H9 (cell line): ENCODE results near the gene UBA1. TPM values are rescaled to one million over a fixed set of nuclear protein-coding genes. Genes with fewer than 3 reads are reported as not detected.

ENCODE experiments used
- DNase-seq: peaks from one replicate; pipeline ENCODE4 v3.0.0-alpha.2; 2017
- H2AFZ ChIP-seq: one replicate; pipeline ENCODE4 v1.6.1; 2013; ENCODE audit warnings: mild to moderate bottlenecking, low read length, control low read depth, moderate library complexity
- H2AK5ac ChIP-seq: 2 replicates; pipeline ENCODE4 v1.6.1; 2013; ENCODE audit warnings: low read length, control low read depth, mixed read lengths; ENCODE audit not compliant: insufficient read length
- H2BK120ac ChIP-seq: one replicate; pipeline ENCODE4 v1.6.1; 2013; ENCODE audit warnings: low read depth, mild to moderate bottlenecking, low read length, control low read depth, inconsistent platforms; ENCODE audit not compliant: poor library complexity, severe bottlenecking
- H2BK12ac ChIP-seq: 2 replicates; pipeline ENCODE4 v1.6.1; 2013; ENCODE audit warnings: low read length, control low read depth, mixed read lengths, low read depth; ENCODE audit not compliant: insufficient read length
- H2BK15ac ChIP-seq: 2 replicates; pipeline ENCODE4 v1.6.1; 2013; ENCODE audit warnings: low read depth, low read length, control low read depth
- H2BK20ac ChIP-seq: one replicate; pipeline ENCODE4 v1.6.1; 2013; ENCODE audit warnings: low read depth, mild to moderate bottlenecking, low read length, control low read depth, inconsistent platforms; ENCODE audit not compliant: poor library complexity, severe bottlenecking
- H2BK5ac ChIP-seq: 2 replicates; pipeline ENCODE4 v1.6.1; 2013; ENCODE audit warnings: low read length, control low read depth, mixed read lengths; ENCODE audit not compliant: insufficient read length
- H3K14ac ChIP-seq: 2 replicates; pipeline ENCODE4 v1.6.1; 2013; ENCODE audit warnings: low read length, control low read depth; ENCODE audit not compliant: insufficient read depth
- H3K18ac ChIP-seq: 2 replicates; pipeline ENCODE4 v1.6.1; 2013; ENCODE audit warnings: low read depth, mild to moderate bottlenecking, mixed read lengths, low read length, control low read depth; ENCODE audit not compliant: insufficient read length
- H3K23ac ChIP-seq: 2 replicates; pipeline ENCODE4 v1.6.1; 2013; ENCODE audit warnings: low read length, control low read depth, mixed read lengths, low read depth; ENCODE audit not compliant: insufficient read length
- H3K23me2 ChIP-seq: 2 replicates; pipeline ENCODE4 v1.6.1; 2013; ENCODE audit warnings: low read depth, mild to moderate bottlenecking, mixed read lengths, low read length, control low read depth; ENCODE audit not compliant: insufficient read length, poor library complexity, severe bottlenecking
- H3K27ac ChIP-seq: 2 replicates; pipeline ENCODE4 v1.5.1; 2013; ENCODE audit warnings: low read length, control low read depth, mixed read lengths, low read depth; ENCODE audit not compliant: insufficient read length
- H3K27me3 ChIP-seq: 2 replicates; pipeline ENCODE4 v1.6.1; 2013; ENCODE audit warnings: low read length, control low read depth, inconsistent platforms; ENCODE audit not compliant: insufficient read depth
- H3K4ac ChIP-seq: 2 replicates; pipeline ENCODE4 v1.6.1; 2013; ENCODE audit warnings: low read depth, mild to moderate bottlenecking, control low read depth, inconsistent platforms, low read length, moderate library complexity
- H3K4me1 ChIP-seq: 2 replicates; pipeline ENCODE4 v1.6.1; 2013; ENCODE audit warnings: low read length, control low read depth, inconsistent platforms; ENCODE audit not compliant: insufficient read depth
- H3K4me2 ChIP-seq: 2 replicates; pipeline ENCODE4 v1.6.1; 2013; ENCODE audit warnings: low read length, control low read depth, mixed read lengths; ENCODE audit not compliant: insufficient read length, insufficient read depth
- H3K56ac ChIP-seq: 2 replicates; pipeline ENCODE4 v1.6.1; 2013; ENCODE audit warnings: low read depth, mild to moderate bottlenecking, mixed read lengths, low read length, control low read depth; ENCODE audit not compliant: insufficient read length
- H3K79me1 ChIP-seq: 2 replicates; pipeline ENCODE4 v1.6.1; 2013; ENCODE audit warnings: low read depth, mild to moderate bottlenecking, moderate library complexity, low read length, control low read depth, inconsistent platforms; ENCODE audit not compliant: insufficient read depth, poor library complexity, severe bottlenecking
- H3K79me2 ChIP-seq: 2 replicates; pipeline ENCODE4 v1.6.1; 2013; ENCODE audit warnings: low read length, control low read depth, inconsistent platforms; ENCODE audit not compliant: insufficient read depth
- H3K9ac ChIP-seq: 2 replicates; pipeline ENCODE4 v1.6.1; 2013; ENCODE audit warnings: low read length, control low read depth, mixed read lengths; ENCODE audit not compliant: insufficient read length; ENCODE audit errors: extremely low read depth
- H3K9me3 ChIP-seq: one replicate; pipeline ENCODE4 v1.6.1; 2013; ENCODE audit warnings: low read depth, low read length, inconsistent platforms; ENCODE audit not compliant: control insufficient read depth
- H3T11ph ChIP-seq: one replicate; pipeline ENCODE4 v1.6.1; 2013; ENCODE audit warnings: mild to moderate bottlenecking, low read length, control low read depth, inconsistent platforms
- H4K20me1 ChIP-seq: one replicate; pipeline ENCODE4 v1.6.1; 2013; ENCODE audit not compliant: control insufficient read depth, insufficient read length, insufficient read depth
- H4K5ac ChIP-seq: 2 replicates; pipeline ENCODE4 v1.6.1; 2013; ENCODE audit warnings: low read depth, mild to moderate bottlenecking, mixed read lengths, low read length, control low read depth; ENCODE audit not compliant: insufficient read length
- H4K8ac ChIP-seq: replicated peaks from 2 replicates; pipeline ENCODE4 v1.6.1; 2013; ENCODE audit warnings: low read length, control low read depth, mixed read lengths, low read depth; ENCODE audit not compliant: insufficient read length
- H4K91ac ChIP-seq: 2 replicates; pipeline ENCODE4 v1.6.1; 2013; ENCODE audit warnings: low read depth, mild to moderate bottlenecking, moderate library complexity, mixed read lengths, low read length, control low read depth; ENCODE audit not compliant: insufficient read length
- H3K27ac Mint-ChIP-seq, 3 experiments: 2 replicates in 2 of 3; 3 replicates in 1 of 3; pipeline ENCODE4 v1.8.0; 2020 to 2021; ENCODE audit warnings: mixed read lengths in 3 of 3, mild to moderate bottlenecking in 1 of 3, moderate library complexity in 1 of 3
- H3K27me3 Mint-ChIP-seq: 2 replicates; pipeline ENCODE4 v1.8.0; 2021; ENCODE audit warnings: low read depth, mild to moderate bottlenecking, moderate library complexity, mixed read lengths
- H3K36me3 Mint-ChIP-seq, 3 experiments: 2 replicates in 2 of 3; 3 replicates in 1 of 3; pipeline ENCODE4 v1.8.0; 2020 to 2021; ENCODE audit warnings: low read depth in 3 of 3, mixed read lengths in 3 of 3; ENCODE audit not compliant: insufficient read depth in 1 of 3
- H3K4me1 Mint-ChIP-seq, 2 experiments: 2 replicates each; pipeline ENCODE4 v1.8.0; 2020; ENCODE audit warnings: mixed read lengths in 2 of 2
- H3K4me3 Mint-ChIP-seq, 2 experiments: 2 replicates in 1 of 2; 3 replicates in 1 of 2; pipeline ENCODE4 v1.8.0; 2020 to 2021; ENCODE audit warnings: mild to moderate bottlenecking in 2 of 2, mixed read lengths in 2 of 2, moderate library complexity in 1 of 2
- H3K9me3 Mint-ChIP-seq, 2 experiments: 2 replicates in 1 of 2; 3 replicates in 1 of 2; pipeline ENCODE4 v1.8.0; 2020; ENCODE audit warnings: mild to moderate bottlenecking in 2 of 2, mixed read lengths in 2 of 2, moderate library complexity in 1 of 2
- CTCF ChIP-seq: fragments of 200-600 bp; sonication (generic); conservative IDR thresholded peaks from 3 replicates; pipeline ENCODE4 v1.8.0; 2021; ENCODE audit warnings: antibody characterized with exemption, mild to moderate bottlenecking
- WGBS: extraction: QIAGEN DNeasy Blood & Tissue Kit; methylation state at CpG from one replicate; pipeline ENCODE4 v1.1.7; 2013; ENCODE audit warnings: missing lambda C conversion rate, low lambda C conversion rate, mixed read lengths; ENCODE audit not compliant: insufficient read length; ENCODE audit errors: extremely low coverage; 5-methylcytosine and 5-hydroxymethylcytosine counted together
- total RNA-seq: library from RNA; stranded (reverse); gene quantifications from 2 replicates; pipeline ENCODE4 v1.2.1, GENCODE V29; 2021

The UBA1 gene
- total RNA-seq, 1 experiment from 2014 or later = 427 TPM

GRCh38 chrX:47242321-47242720 lies 48.7 kb downstream of the UBA1 start:
- Mint-ChIP-seq H3K4me3 (no peak overlapping the region), H3K9me3 (no peaks in the 10 kb centered on the region; a peak in 1 of 5 replicates), H3K36me3 (peaks cover 58 to 79% (median 76%) of the 10 kb centered on the region in 3 experiments; a peak in 6 of 7 replicates), H3K4me1 (no peaks in the 10 kb centered on the region), H3K27ac (no peak overlapping the region), H3K27me3 (no peaks in the 10 kb centered on the region)
- Histone ChIP-seq H2AK5ac (no peak overlapping the region), H2AFZ (no peak overlapping the region), H3K27ac (no peak overlapping the region), H4K5ac (no peak overlapping the region), H4K91ac (no peak overlapping the region), H3K4me2 (no peak overlapping the region), H3K23me2 (no peaks in the 10 kb centered on the region), H2BK15ac (no peak overlapping the region), H3K56ac (no peak overlapping the region), H3K4me1 (no peaks in the 10 kb centered on the region), H4K20me1 (no peaks in the 10 kb centered on the region), H3K23ac (no peak overlapping the region), H3K4ac (no peak overlapping the region), H3K27me3 (no peaks in the 10 kb centered on the region), H2BK5ac (no peak overlapping the region), H2BK12ac (no peak overlapping the region), H3T11ph (no peak overlapping the region), H3K14ac (no peak overlapping the region), H3K18ac (no peak overlapping the region), H3K9ac (no peak overlapping the region), H2BK120ac (no peak overlapping the region), H2BK20ac (no peak overlapping the region), H3K9me3 (no peaks in the 10 kb centered on the region), H3K79me2 (no peaks in the 10 kb centered on the region), H4K8ac (no peak overlapping the region), H3K79me1 (no peaks in the 10 kb centered on the region)
- WGBS = no CpG with 5 or more reads among the region's 10 CpGs
- no peak for DNase-seq
- no peak for TF ChIP-seq CTCF
